HepG2 (cell line): ENCODE data around the gene ASXL1. TPM values are rescaled to one million over a fixed set of nuclear protein-coding genes. Genes with fewer than 3 reads are reported as not detected.

Source experiments
- ATAC-seq: fragments of 200-7000 bp; cut with Tn5 transposase; 3 replicates; pipeline ENCODE4 v1.9.1; 2020; ENCODE audit warnings: mild to moderate bottlenecking, moderate library complexity
- BruUV-seq: library from RNA; stranded (reverse); fragments of 400-500 nt; replicated peaks from 2 replicates; lab custom pipeline; 2021; lab: Mats Ljungman, UMichigan
- CTCF ChIA-PET: fragments of 300-600 bp; formaldehyde crosslinking; extraction: SDS; loops from one replicate; lab custom pipeline; 2021; ENCODE audit warnings: low total read pairs, inconsistent platforms, low intra/inter-chr PET ratio; lab: Yijun Ruan, JAX
- POLR2A ChIA-PET: fragments of 350-600 bp; sonication (Branson Sonifier 250); formaldehyde crosslinking; loops from one replicate; lab custom pipeline; 2020; ENCODE audit warnings: antibody characterized with exemption, inconsistent platforms; lab: Yijun Ruan, JAX
- DNase-seq: peaks from one replicate; pipeline ENCODE4 v3.0.0-alpha.2; 2015; ENCODE audit warnings: low spot score
- FAIRE-seq: peaks from 3 replicates; lab custom pipeline; 2011; peaks lifted over from hg19 to GRCh38; lab: Jason Lieb, UNC
- H2AFZ ChIP-seq: one replicate; pipeline ENCODE4 v1.6.1; 2011; ENCODE audit warnings: low read length, inconsistent platforms
- H3K27ac ChIP-seq: fragments of 300-600 bp; 3 replicates; pipeline ENCODE4 v1.8.0; 2011; ENCODE audit warnings: mixed run types, mild to moderate bottlenecking, mixed read lengths, low read length, inconsistent platforms; ENCODE audit not compliant: insufficient read depth; ENCODE audit errors: extremely low read length
- H3K27me3 ChIP-seq, 2 experiments: fragments of 200-600 bp in 1 of 2; 2 replicates in 1 of 2; 3 replicates in 1 of 2; pipeline versions ENCODE4 v1.6.0 to v1.8.0; 2011; ENCODE audit warnings: low read length in 2 of 2, mild to moderate bottlenecking in 2 of 2, moderate library complexity in 2 of 2, inconsistent platforms in 1 of 2; ENCODE audit not compliant: insufficient read depth in 2 of 2, control insufficient read depth in 1 of 2
- H3K36me3 ChIP-seq, 2 experiments: fragments of 200-600 bp in 1 of 2; replicated peaks in 1 of 2; 2 replicates in 1 of 2; 3 replicates in 1 of 2; pipeline versions ENCODE4 v1.5.1 to v1.8.0; 2011; ENCODE audit warnings: low read length in 2 of 2, inconsistent platforms in 1 of 2; ENCODE audit not compliant: insufficient read depth in 2 of 2, control insufficient read depth in 1 of 2
- H3K4me1 ChIP-seq: 2 replicates; pipeline ENCODE4 v1.5.1; 2012; ENCODE audit warnings: low read length, inconsistent platforms; ENCODE audit not compliant: insufficient read depth
- H3K4me2 ChIP-seq: 2 replicates; pipeline ENCODE4 v1.6.0; 2011; ENCODE audit warnings: low read depth, low read length, inconsistent platforms
- H3K4me3 ChIP-seq, 3 experiments: fragments of 200-600 bp in 1 of 3; sonication (generic), shearing (Covaris generic) in 1 of 3; replicated peaks in 1 of 3; 2 replicates each; pipeline ENCODE4 v1.5.1; 2011 to 2016; ENCODE audit warnings: low read length in 3 of 3, inconsistent platforms in 2 of 3, low read depth in 2 of 3, mild to moderate bottlenecking in 2 of 3, control low read depth in 1 of 3, mixed read lengths in 1 of 3; ENCODE audit not compliant: insufficient read depth in 1 of 3
- H3K79me2 ChIP-seq: one replicate; pipeline ENCODE4 v1.6.1; 2011; ENCODE audit warnings: low read length, inconsistent platforms; ENCODE audit not compliant: insufficient read depth
- H3K9ac ChIP-seq: 2 replicates; pipeline ENCODE4 v1.6.0; 2011; ENCODE audit warnings: mild to moderate bottlenecking, low read depth, low read length, inconsistent platforms; ENCODE audit not compliant: insufficient read depth
- H3K9me3 ChIP-seq: 2 replicates; pipeline ENCODE4 v1.5.1; 2012; ENCODE audit warnings: mild to moderate bottlenecking, low read length
- H4K20me1 ChIP-seq: 2 replicates; pipeline ENCODE4 v1.6.0; 2011; ENCODE audit warnings: inconsistent platforms, mild to moderate bottlenecking, low read length, moderate library complexity; ENCODE audit not compliant: insufficient read depth
- FOXP1 ChIP-seq, 2 experiments: fragments of 450-650 bp in 1 of 2; IDR thresholded peaks; 2 replicates each; pipeline ENCODE4 v1.6.1; 2017 to 2018; ENCODE audit warnings: antibody characterized with exemption in 1 of 2
- KMT2A ChIP-seq: sonication (generic); formaldehyde crosslinking; IDR thresholded peaks from 2 replicates; pipeline ENCODE4 v1.4.0; 2020; ENCODE audit warnings: missing genetic modification reagents
- MAF1 ChIP-seq: sonication (generic); formaldehyde crosslinking; IDR thresholded peaks from 2 replicates; pipeline ENCODE4 v1.5.0; 2020; ENCODE audit warnings: missing genetic modification reagents, borderline replicate concordance
- MXD1 ChIP-seq: sonication (generic); formaldehyde crosslinking; IDR thresholded peaks from 2 replicates; pipeline ENCODE4 v1.4.0; 2020; ENCODE audit warnings: mild to moderate bottlenecking, missing genetic modification reagents
- PAF1 ChIP-seq: IDR thresholded peaks from 2 replicates; pipeline ENCODE4 v1.6.1; 2016; ENCODE audit warnings: missing genetic modification reagents, missing compliant biosample characterization
- TBX2 ChIP-seq: sonication (generic); formaldehyde crosslinking; IDR thresholded peaks from 2 replicates; pipeline ENCODE4 v1.5.0; 2020; ENCODE audit warnings: missing genetic modification reagents, mild to moderate bottlenecking, borderline replicate concordance
- TRAFD1 ChIP-seq: sonication (generic); formaldehyde crosslinking; IDR thresholded peaks from 2 replicates; pipeline ENCODE4 v1.5.1; 2020; ENCODE audit warnings: missing genetic modification reagents, mild to moderate bottlenecking, borderline replicate concordance
- ZBTB26 ChIP-seq: IDR thresholded peaks from 2 replicates; pipeline ENCODE4 v1.6.1; 2016; ENCODE audit warnings: missing compliant biosample characterization, missing genetic modification reagents, borderline replicate concordance
- ZNF512B ChIP-seq: sonication (generic); formaldehyde crosslinking; IDR thresholded peaks from 2 replicates; pipeline ENCODE4 v1.5.1; 2020; ENCODE audit warnings: missing genetic modification reagents, mild to moderate bottlenecking, borderline replicate concordance
- ZNF580 ChIP-seq: IDR thresholded peaks from 2 replicates; pipeline ENCODE4 v1.6.1; 2016; ENCODE audit warnings: low read depth, borderline replicate concordance
- WGBS: methylation state at CpG from one replicate; pipeline ENCODE4 v1.1.6; 2017; ENCODE audit warnings: low lambda C conversion rate; 5-methylcytosine and 5-hydroxymethylcytosine counted together
- in situ Hi-C: cut with HindIII; loops from 2 replicates; pipeline ENCODE4 v1.10.0; 2017; ENCODE audit warnings: low pct_unique_long_range_greater_than_20kb; ENCODE audit not compliant: extremely low pct_ligation_motif_present
- intact Hi-C: fragments of 100-400 bp; cut with micrococcal nuclease; formaldehyde crosslinking; loops from one replicate; pipeline ENCODE4 v1.10.0; 2022; ENCODE audit not compliant: unreplicated experiment
- polyA plus RNA-seq, 8 experiments: library from polyadenylated mRNA; depleted of rRNA in 3 of 8; stranded (reverse) in 7 of 8; unstranded in 1 of 8; fragments of >200 nt; fragmentation: Illumina TruSeq in 4 of 8; extraction: Trizol in 4 of 8; gene quantifications; 2 replicates each; pipeline versions ENCODE4 v1.2.1 to v1.2.3, GENCODE V29; 2011 to 2016; ENCODE audit warnings: low read depth in 4 of 8, missing spikeins in 1 of 8, mixed read lengths in 1 of 8; ENCODE audit not compliant: insufficient read depth in 1 of 8
- total RNA-seq, 5 experiments: library from RNA; depleted of rRNA; stranded (reverse); fragments of >200 nt; fragmentation: Illumina TruSeq; extraction: Trizol; gene quantifications; 2 replicates each; pipeline ENCODE4 v1.2.3, GENCODE V29; 2016; ENCODE audit warnings: low read depth in 1 of 5

ASXL1 gene
- total and polyA plus RNA-seq, 2 of the 13 experiments (the other 11 are each of a cell fraction or from before 2014, with no cell fraction given), result 62.1 to 74.8 TPM

GRCh38 chr20:32445539-32446273, 87.6 kb downstream of the ASXL1 start:
- Histone ChIP-seq H3K36me3 (peaks cover 31 to 78% of the 10 kb centered on the region in 2 experiments), H3K4me2 (no peak overlapping the region), H3K4me3 (no peak overlapping the region), H3K79me2 (no peaks in the 10 kb centered on the region), H4K20me1 (peaks cover 19% of the 10 kb centered on the region; the same call in 1 of the 2 replicates), H3K4me1 (peaks cover 32% of the 10 kb centered on the region), H3K9me3 (no peaks in the 10 kb centered on the region), H3K27me3 (no peaks in the 10 kb centered on the region), H2AFZ (no peak overlapping the region), H3K27ac (no peak overlapping the region), H3K9ac (no peak overlapping the region)
- WGBS, result 89% methylated on average over 11 of the region's 12 CpGs
- FAIRE-seq, result no peak
- no peak for DNase-seq
- ChIA-PET CTCF (no interaction called here), POLR2A (interaction anchor here (0.8 to 1.0 kb wide), 2 partner anchors 10 to 81 kb away, joined by 3 read pairs; no protein-coding TSS in a partner anchor)
- in situ Hi-C loops, result no loop called here
- peak; percentile 13 for ATAC-seq
- BruUV-seq, result no TSS peak
- intact Hi-C loops, result no loop called here
- 0 out of 2 replicates have a peak, but pooled peaks have one; percentile 37 for TF ChIP-seq MXD1 (CRISPR knock-in tag)
- no peak for TF ChIP-seq FOXP1 (IDR thresholded peaks at IDR 0.05)
- no peak for TF ChIP-seq FOXP1 (CRISPR knock-in tag; IDR thresholded peaks at IDR 0.05)
- TF ChIP-seq ZBTB26, result peak; percentile 44; the same call in 1 of the 2 replicates
- TF ChIP-seq PAF1 (CRISPR knock-in tag), result peak; percentile 79; the same call in 1 of the 2 replicates
- TF ChIP-seq MAF1 (CRISPR knock-in tag), result 0 out of 2 replicates have a peak, but pooled peaks have one; percentile 30
- no peak for TF ChIP-seq TRAFD1 (CRISPR knock-in tag)
- 0 out of 2 replicates have a peak, but pooled peaks have one; percentile 10 for TF ChIP-seq KMT2A (CRISPR knock-in tag)
- no peak for TF ChIP-seq ZNF512B (CRISPR knock-in tag)
- TF ChIP-seq ZNF580 (CRISPR knock-in tag), result 0 out of 2 replicates have a peak, but pooled peaks have one; percentile 8
- TF ChIP-seq TBX2, result no peak
